SK-MEL-5 (cell line): ENCODE measurements around the gene ASIC3. TPM values are rescaled to one million over a fixed set of nuclear protein-coding genes. Genes with fewer than 3 reads are reported as not detected.
A peak's percentile ranks its signal among the peaks of the same experiment; 100 is the strongest.

ENCODE experiments used
- DNase-seq: peaks from one replicate; pipeline ENCODE4 v3.0.0-alpha.2; 2016; ENCODE audit warnings: low read depth, low spot score
- in situ Hi-C: cut with HindIII; loops from 2 replicates; pipeline ENCODE4 v1.10.0; 2016; ENCODE audit warnings: low sequenced_read_pairs, high pct_unique_total_duplicates, low pct_unique_long_range_greater_than_20kb
- total RNA-seq: library from RNA; depleted of rRNA; stranded (reverse); fragments of >200 nt; shearing (Covaris generic); gene quantifications from 2 replicates; pipeline ENCODE4 v1.2.3, GENCODE V29; 2014

The ASIC3 gene
- total RNA-seq, 1 experiment from 2014 or later, result 0.42 TPM

GRCh38 chr7:151061213-151062110 is 13.1 kb downstream of the ASIC3 start:
- DNase-seq, result no peak
- in situ Hi-C loops, result no loop called here

GRCh38 chr7:151062111-151062398 is 13.7 kb downstream of the ASIC3 start:
- DNase-seq, result no peak
- in situ Hi-C loops, result no loop called here

- DNase-seq, result peak; percentile 85
- in situ Hi-C loops, result no loop called here
Observed at GRCh38 chr7:151062399-151063211, 14.3 kb downstream of the ASIC3 start.

DNA sequence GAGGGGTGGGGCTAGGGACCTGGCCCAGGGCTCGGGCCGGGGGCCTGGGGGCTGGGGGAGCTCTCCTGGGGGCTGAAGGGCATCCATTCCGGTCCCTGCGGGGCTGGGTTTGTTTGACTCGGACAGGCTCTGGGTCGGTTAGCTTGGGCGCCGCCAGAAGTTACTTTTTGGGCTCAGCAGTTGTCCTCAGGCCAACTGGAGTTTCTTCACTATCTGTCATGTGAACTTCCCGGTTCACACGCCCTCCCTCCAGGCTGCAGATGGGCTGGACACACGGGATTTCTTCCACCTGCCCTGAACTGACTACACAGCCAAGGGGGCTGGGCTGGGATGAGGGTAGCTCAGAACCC is 14.9 kb downstream of the ASIC3 start:
- peak; percentile 62 for DNase-seq

GRCh38 chr7:151064454-151064853 is 16.1 kb downstream of the ASIC3 start:
- in situ Hi-C loops, result no loop called here
- no peak for DNase-seq

More for the DNA sequence above, 14.9 kb downstream of the ASIC3 start:
- in situ Hi-C loops, result no loop called here

GRCh38 chr7:151064993-151065392 is 16.7 kb downstream of the ASIC3 start:
- DNase-seq, result no peak
- in situ Hi-C loops, result no loop called here

GRCh38 chr7:151065516-151065915 is 17.2 kb downstream of the ASIC3 start:
- in situ Hi-C loops, result no loop called here
- no peak for DNase-seq

GRCh38 chr7:151066273-151066974 is 18.1 kb downstream of the ASIC3 start:
- in situ Hi-C loops, result no loop called here
- no peak for DNase-seq

DNA sequence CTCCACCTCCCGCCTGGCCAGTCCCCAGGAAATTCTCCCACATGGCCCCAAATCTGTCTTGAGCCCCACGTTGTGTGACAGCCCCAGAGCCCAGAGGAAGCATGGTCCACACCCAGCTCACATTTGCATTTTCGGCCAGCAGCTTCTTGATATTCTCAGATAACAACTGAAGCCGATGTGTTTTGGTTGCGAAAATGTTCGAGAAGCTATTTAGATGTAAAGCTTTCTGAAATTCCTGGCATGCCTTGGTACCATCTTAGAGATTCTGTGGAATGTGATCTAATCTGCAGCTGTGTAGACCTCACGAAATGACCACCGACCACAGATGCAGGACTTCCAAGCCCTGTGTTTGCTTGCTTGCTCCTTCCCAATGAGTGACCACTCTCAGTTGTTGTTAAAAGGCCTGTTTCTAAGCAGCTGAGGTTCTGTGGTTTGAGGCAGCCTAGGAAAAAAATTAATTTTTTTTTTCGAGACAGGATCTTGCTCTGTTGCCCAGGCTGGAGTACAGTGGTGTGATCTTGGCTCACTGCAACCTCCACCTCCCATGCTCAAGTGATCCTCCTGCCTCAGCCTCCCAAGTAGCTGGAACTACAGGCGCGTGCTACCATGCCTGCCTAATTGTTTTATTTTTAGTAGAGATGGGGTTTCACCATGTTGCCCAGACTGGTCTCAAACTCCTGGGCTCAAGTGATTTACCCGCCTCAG is 19.9 kb downstream of the ASIC3 start:
- no peak for DNase-seq

DNA sequence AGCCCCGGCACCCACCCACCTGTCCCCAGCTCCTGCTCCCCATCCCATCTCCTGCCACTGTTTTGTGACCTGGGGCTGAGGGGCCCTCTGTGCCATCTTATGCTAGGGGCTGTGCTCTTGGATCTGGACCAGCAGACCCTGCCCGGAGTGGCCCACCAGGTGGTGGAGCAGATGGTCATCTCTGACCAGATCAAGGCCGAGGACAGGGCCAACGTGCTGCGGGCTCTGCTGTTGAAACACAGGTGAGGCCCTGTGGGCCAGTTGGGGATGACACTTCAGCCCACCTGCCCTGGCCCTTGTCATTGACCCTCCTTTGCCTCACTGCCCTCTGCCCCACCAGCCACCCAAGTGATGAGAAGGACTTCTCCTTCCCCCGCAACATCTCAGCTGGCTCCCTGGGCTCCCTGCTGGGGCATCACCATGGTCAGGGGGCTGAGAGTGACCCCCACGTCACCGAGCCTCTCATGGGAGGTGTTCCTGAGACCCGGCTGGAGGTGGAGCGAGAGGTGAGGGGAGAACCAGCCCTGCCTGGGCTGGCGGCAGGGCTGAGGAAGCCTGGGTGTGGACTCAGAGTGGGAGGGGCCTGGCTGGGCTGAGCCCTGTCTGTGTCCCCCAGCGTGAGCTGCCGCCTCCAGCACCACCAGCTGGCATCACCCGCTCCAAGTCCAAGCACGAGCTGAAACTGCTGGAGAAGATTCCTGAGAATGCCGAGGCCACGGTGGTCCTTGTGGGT is 21.7 kb downstream of the ASIC3 start:
- no peak for DNase-seq
- in situ Hi-C loops, result no loop called here

More for the DNA sequence above, 19.9 kb downstream of the ASIC3 start:
- in situ Hi-C loops, result no loop called here

GRCh38 chr7:151070574-151070960 is 22.2 kb downstream of the ASIC3 start:
- DNase-seq, result no peak
- in situ Hi-C loops, result no loop called here

GRCh38 chr7:151071032-151071866 is 22.9 kb downstream of the ASIC3 start:
- no peak for DNase-seq
- in situ Hi-C loops, result no loop called here

DNA sequence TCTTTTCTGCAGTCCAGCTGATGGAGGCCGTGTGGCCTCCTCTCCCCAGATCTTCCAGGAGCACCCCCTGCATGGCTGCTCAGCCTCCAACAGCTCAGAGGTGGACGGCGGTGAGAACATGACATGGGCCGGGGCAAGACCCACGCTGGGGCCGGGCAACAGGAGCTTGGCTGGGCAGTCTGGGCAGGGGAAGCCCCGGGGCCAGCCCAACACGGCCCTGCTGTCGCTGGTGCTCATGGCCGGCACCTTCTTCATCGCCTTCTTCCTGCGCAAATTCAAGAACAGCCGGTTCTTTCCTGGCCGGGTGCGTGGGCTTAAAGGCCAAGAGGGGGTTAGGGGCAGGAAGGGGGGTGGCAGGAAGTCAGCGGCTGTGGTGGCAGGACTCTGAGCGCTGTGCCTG is 25.7 kb downstream of the ASIC3 start:
- DNase-seq, result no peak
- in situ Hi-C loops, result no loop called here

DNA sequence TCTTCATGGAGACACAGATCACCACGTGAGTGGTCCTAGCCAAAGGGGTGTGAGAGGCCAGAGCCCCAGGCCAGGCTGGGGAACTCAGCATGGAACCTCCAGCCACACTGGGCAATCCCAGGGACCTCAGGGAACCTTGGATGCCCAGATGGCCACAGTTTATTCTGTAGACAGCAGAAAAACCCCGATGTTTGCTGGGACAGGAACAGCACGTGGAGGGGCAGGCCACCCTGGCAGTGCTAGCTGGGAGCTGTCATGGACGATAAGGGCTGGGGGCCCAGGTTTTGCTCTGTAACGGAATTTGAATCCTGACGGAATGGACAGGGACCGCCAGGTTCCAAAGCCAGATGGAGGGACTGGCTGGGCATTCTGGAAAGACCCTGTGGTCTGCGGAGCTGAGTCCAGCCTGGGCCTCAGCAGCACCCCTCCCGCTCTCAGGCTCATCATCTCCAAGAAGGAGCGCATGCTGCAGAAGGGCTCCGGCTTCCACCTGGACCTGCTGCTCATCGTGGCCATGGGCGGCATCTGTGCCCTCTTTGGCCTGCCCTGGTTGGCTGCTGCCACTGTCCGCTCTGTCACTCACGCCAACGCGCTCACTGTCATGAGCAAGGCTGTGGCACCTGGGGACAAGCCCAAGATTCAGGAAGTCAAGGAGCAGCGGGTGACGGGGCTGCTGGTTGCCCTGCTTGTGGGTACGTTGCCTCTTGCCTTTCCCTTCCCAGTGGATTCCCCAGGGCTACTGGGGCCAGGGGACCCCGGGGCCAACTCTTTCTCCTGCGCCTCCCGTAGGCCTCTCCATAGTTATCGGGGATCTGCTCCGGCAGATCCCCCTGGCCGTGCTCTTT is 26.7 kb downstream of the ASIC3 start:
- DNase-seq, result no peak
- in situ Hi-C loops, result no loop called here

DNA sequence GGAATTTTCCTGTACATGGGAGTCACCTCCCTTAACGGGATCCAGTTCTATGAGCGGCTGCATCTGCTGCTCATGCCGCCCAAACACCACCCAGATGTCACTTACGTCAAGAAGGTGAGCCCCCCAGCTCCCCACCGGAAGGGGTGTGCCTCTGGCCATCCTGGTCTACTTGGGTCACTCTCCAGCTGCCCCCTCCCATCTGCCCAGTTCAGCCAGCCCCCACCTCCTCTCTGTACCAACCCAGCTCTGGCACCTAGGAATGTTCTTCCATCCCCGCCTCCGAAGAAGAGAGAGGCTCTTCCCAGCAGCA is 27.3 kb downstream of the ASIC3 start:
- DNase-seq, result no peak
- in situ Hi-C loops, result no loop called here

DNA sequence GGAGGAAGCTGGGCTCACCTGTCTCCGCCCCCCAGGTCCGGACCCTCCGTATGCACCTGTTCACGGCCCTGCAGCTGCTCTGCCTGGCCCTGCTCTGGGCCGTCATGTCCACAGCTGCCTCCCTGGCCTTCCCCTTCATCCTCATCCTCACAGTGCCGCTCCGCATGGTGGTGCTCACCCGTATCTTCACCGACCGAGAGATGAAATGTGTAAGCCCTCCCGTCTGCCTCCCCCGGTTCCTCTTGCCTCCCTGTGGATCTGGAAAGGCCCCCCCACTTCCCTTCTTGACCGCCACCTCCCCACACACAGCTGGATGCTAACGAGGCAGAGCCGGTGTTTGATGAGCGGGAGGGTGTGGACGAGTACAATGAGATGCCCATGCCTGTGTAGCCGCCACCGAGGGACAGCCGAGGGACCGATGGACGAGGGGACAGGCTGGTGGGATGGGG is 27.7 kb downstream of the ASIC3 start:
- in situ Hi-C loops, result no loop called here
- no peak for DNase-seq
